GM19463 (cell line): ENCODE results near the gene SUGP2.
"Not testable (repeated sequence)": the region's sequence is repeated elsewhere in the genome, so short reads cannot be mapped to it uniquely, and the experiment has no call there.

Source experiments
- ATAC-seq: cut with Tn5 transposase; IDR thresholded peaks from one replicate; pipeline ENCODE4 v1.9.1; 2021; ENCODE audit warnings: mild to moderate bottlenecking, moderate library complexity; ENCODE audit not compliant: unreplicated experiment

The SUGP2 gene

GRCh38 chr19:18960370-18960769 is 72.9 kb downstream of the SUGP2 start:
- no peak for ATAC-seq

DNA sequence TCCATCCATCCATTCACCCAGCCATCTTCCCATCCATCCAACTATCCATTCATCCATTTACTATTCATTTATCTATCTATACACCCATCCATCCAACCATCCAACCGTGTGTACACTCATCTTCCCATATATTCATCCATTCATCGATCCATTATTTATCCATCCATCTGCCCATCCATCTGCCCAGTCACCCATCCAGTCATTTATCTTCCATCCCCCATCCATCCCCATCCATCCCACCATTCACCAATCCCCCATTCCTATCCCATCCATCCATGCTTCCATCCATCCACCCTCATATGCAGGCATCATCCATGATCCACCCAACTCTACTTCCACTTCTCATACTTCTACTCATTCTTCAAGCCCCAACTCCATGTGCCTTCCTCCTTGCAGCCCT is 78.3 kb downstream of the SUGP2 start:
- ATAC-seq = no peak

DNA sequence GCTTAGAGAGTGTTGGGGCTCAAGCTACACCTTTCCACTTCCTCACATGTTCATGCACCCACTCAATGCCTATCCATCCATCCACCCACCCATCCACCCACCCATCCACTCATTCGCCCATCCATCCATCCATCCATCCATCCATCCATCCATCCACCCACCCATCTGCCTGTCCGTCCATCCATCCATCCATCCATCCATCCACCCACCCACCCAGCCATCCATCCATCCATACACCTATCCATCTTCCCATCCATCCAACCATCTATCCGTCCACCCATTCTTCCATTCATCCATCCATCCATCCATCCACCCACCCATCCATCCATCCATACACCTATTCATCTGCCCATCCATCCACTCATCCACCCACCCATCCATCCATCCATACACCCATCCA is 79.2 kb downstream of the SUGP2 start:
- no peak for ATAC-seq

DNA sequence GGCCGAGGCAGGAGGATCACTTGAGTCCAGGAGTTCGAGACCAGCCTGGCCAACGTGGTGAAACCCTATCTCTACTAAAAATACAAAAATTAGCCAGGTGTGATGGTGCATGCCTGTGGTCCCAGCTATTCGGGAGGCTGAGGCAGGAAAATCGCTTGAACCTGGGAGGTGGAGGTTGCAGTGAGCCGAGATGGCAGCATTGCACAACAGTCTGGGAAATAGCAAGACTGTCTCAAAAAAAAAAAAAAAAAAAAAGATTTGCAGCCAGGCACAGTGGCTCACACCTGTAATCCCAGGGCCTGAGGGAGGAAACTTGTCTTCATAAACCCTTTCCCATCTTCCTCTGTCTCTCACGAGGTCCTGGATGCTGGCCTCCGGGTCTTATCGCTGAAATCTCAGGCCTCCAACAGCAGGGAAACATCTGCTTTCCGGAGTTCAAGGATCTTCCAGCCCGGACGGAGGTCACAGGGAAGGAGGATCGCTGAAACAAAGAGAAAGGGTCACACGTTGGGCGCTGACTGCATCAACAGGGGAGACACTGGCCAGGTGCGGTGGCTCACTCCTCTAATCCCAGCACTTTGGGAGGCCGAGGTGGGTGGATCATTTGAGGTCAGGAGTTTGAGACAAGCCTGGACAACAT is 80.8 kb downstream of the SUGP2 start:
- ATAC-seq = not testable (repeated sequence)

DNA sequence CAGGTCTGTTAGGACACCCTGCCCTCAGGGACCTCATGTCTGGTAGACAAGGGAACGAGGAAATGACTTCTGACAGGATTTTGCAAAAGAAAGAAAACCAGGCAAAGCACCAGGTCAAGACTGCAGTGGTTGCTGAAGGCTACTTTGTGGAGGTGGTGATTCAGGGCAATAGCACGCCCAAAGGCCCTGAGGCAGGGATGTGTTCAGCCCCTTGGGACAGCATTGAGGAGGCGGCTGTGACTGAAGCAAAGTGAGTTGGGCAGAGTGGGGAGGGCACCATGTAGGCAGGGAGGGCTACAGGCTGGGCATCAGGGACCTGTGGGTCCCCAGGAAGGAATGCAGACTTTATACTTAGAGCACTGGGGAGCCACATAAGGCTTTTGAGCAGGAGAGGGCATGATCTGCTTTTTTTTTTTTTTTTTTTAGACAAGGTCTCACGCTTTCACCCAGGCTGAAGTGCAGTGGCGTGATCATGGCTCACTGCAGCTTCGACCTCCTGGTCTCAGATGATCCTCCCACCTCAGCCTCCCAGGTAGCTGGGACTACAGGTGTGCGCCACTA is 81.5 kb downstream of the SUGP2 start:
- ATAC-seq = no peak

DNA sequence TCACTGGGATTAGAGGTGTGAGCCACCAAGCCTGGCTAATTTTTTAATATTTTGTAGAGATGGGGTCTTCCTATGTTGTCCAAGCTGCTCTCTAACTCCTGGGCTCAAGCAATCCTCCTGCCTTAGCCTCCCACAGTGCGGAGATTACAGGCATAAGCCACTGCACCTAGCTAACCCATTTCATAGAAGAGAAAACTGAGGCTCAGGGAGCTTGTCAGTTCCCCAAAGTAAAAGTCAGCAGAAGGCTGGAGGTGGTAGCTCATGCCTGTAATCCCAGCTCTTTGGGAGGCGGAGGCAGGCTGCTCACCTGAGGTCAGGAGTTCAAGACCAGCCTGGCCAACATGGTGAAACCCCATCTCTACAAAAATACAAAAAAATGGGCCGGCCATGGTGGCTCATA is 83.5 kb downstream of the SUGP2 start:
- no peak for ATAC-seq

DNA sequence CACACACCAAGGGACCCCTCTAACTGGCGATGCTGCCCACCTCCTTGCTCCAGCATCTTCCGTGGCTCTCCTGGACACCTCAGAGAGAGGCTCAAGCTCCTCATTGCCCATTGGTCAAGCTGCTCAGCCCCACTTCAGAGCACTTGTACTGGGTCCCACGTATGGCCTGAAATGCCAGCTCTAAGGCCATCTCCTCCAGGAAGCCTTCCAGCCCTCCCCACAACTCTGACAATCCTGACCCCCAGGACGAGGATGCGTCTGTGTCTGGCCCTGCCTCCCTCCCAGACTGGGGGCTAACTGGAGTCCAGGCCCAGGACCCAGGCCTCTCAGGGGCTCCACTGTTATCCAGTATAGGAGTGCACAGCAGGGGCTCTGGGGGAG is 84.4 kb downstream of the SUGP2 start:
- no peak for ATAC-seq

- ATAC-seq = no peak
Measured at GRCh38 chr19:18948075-18948975, 85.0 kb downstream of the SUGP2 start.

DNA sequence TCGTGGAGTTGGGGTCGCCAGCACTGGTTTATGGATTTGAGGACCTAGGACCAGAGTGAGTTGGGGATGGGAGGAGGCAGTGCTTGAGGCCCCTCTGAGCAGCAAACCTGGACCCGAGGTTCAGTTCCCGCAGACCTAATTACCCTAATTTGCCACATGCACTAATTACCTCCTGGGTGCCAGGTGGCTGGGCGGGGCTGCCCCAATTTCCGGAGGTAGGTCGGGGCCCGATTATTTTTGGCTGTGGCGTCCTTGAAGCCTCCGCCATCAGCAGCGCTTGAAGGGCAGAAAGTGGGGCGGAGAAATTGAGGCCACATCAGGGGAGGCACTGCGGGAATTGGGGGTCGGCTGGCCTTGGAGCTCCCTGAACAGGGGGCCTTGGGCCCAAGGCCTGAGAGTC is 86.4 kb downstream of the SUGP2 start:
- no peak for ATAC-seq

GRCh38 chr19:18946335-18946734 is 87.0 kb downstream of the SUGP2 start:
- ATAC-seq = no peak

GRCh38 chr19:18945297-18945696 is 88.0 kb downstream of the SUGP2 start:
- no peak for ATAC-seq

DNA sequence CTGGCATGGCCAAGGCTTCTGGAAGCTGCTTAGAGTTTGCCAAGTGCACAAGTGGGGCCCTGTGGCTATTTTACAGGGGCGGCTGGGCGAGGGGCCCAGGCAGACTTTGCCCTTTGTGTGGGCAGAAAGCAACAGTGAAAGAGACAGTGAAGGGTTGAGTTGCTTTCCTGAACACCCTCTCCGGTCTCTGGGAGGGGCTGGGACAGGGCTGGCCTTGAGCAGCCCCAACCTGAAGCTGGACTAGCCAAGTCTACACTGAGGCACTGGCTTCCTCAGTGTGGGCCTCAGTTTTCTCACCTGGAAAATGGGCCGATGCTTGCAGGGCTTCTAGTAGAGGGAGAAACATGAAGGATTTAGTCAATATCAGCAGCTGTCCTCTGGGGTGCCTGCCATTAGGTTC is 89.9 kb downstream of the SUGP2 start:
- ATAC-seq = no peak

- ATAC-seq = no peak
Measured at GRCh38 chr19:18942692-18943091, 90.6 kb downstream of the SUGP2 start.

- no peak for ATAC-seq
Measured at GRCh38 chr19:18941628-18942354, 91.5 kb downstream of the SUGP2 start.
